NCI-H1417 treated with DMSO at 0.1 percent for 48 hours (cell line): Measurements from ENCODE around the gene ACAD10.

Experiments used
- DNase-seq: peaks from one replicate; lab custom pipeline; 2025; lab: John Stamatoyannopoulos, UW

ACAD10 gene

GRCh38 chr12:111776836-111777344 is 91.0 kb downstream of the ACAD10 start:
- no peak for DNase-seq

- DNase-seq: no peak
Measured at GRCh38 chr12:111777345-111778045, 91.6 kb downstream of the ACAD10 start.

GRCh38 chr12:111780166-111780565 is 94.3 kb downstream of the ACAD10 start:
- no peak for DNase-seq

GRCh38 chr12:111780615-111781014 is 94.8 kb downstream of the ACAD10 start:
- DNase-seq: no peak

GRCh38 chr12:111781085-111781658 is 95.3 kb downstream of the ACAD10 start:
- DNase-seq: no peak

- no peak for DNase-seq
Measured at GRCh38 chr12:111783046-111783445, 97.2 kb downstream of the ACAD10 start.

GRCh38 chr12:111784953-111785352 is 99.1 kb downstream of the ACAD10 start:
- DNase-seq: no peak

GRCh38 chr12:111785651-111786050 is 99.8 kb downstream of the ACAD10 start:
- DNase-seq: no peak

- DNase-seq: no peak
Measured at GRCh38 chr12:111788178-111788654, 102.4 kb downstream of the ACAD10 start.

GRCh38 chr12:111789779-111790178 is 103.9 kb downstream of the ACAD10 start:
- DNase-seq: no peak

GRCh38 chr12:111791507-111791906 is 105.7 kb downstream of the ACAD10 start:
- DNase-seq: no peak

GRCh38 chr12:111792155-111792855 is 106.5 kb downstream of the ACAD10 start:
- DNase-seq: no peak

- DNase-seq: no peak
Measured at GRCh38 chr12:111792856-111793235, 107.0 kb downstream of the ACAD10 start.

- no peak for DNase-seq
Measured at GRCh38 chr12:111798182-111798581, 112.3 kb downstream of the ACAD10 start.

- no peak for DNase-seq
Measured at GRCh38 chr12:111799758-111800157, 113.9 kb downstream of the ACAD10 start.

GRCh38 chr12:111803038-111803626 is 117.3 kb downstream of the ACAD10 start:
- DNase-seq: no peak

- DNase-seq: no peak
Measured at GRCh38 chr12:111803851-111804250, 118.0 kb downstream of the ACAD10 start.

GRCh38 chr12:111806304-111806703 is 120.5 kb downstream of the ACAD10 start:
- DNase-seq: no peak
